GM21360 (cell line): ENCODE data around the gene SULT1A1.

Experiments
- ATAC-seq: cut with Tn5 transposase; IDR thresholded peaks from one replicate; pipeline ENCODE4 v1.9.1; 2021; ENCODE audit warnings: mild to moderate bottlenecking, moderate library complexity; ENCODE audit not compliant: unreplicated experiment

SULT1A1 gene

DNA sequence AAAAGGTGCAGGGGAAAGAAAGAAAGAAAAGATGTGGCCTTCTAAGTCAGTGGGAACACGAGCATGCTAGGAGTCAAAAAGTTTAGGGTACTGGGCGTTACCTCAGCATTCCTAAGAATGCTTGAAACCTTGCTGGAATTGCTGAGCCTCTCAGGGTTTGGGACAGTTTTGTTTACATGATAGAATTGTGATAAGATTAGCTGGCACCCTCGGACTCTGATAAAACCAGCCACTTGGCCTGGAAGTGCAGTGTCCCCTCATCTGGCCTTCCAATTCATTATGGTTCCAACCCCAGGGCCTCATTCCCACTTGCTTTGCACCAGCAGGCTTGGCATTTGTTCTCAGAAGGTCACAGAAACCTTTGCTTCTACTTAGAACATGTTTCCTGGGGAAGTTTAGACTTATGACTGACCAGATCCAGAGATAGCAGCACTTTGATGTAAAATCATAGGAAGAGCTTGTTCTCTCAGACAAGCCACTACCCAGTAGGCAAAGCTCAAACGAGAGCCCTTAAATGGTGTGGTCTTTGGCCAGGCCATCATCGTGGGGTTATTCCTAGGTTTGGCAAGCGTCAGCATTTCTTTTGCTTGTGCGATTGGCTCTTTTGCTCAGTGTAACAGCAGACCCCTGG is 48.2 kb downstream of the SULT1A1 start:
- ATAC-seq: no peak

- ATAC-seq: no peak
Measured at GRCh38 chr16:28558456-28558855, 51.4 kb downstream of the SULT1A1 start.

GRCh38 chr16:28556914-28557320 is 52.9 kb downstream of the SULT1A1 start:
- ATAC-seq: no peak

DNA sequence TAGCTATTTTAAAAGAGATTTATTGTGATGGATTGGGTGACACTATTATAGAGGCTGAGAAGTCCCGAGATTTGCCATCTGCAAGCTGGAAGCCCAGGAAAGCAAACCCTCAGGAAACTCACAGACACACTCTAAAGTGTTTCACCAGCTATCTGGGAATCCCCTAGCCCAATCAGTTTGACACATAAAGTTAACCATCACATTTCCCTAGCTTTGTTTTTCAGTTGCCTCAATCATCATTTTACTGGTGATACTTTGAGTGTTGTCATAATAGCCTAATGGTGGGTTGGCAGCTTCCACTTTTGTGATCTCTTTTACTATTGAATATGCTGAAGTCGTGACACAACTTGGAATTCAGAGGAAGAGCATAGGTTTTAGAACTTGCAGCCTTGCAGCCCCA is 54.3 kb downstream of the SULT1A1 start:
- ATAC-seq: no peak
